Mesendoderm (in vitro differentiated cells): ENCODE results near the gene SH3BP5.

Source experiments
- DNase-seq: peaks from one replicate; pipeline ENCODE4 v3.0.0; 2013
- H2AK5ac ChIP-seq: 2 replicates; pipeline ENCODE4 v1.6.1; 2013; ENCODE audit warnings: low read length, inconsistent platforms
- H2BK120ac ChIP-seq: 2 replicates; pipeline ENCODE4 v1.6.1; 2013; ENCODE audit warnings: low read depth, mild to moderate bottlenecking, low read length, moderate library complexity, mixed read lengths
- H2BK15ac ChIP-seq: replicated peaks from 2 replicates; pipeline ENCODE4 v1.6.1; 2013; ENCODE audit warnings: low read depth, mild to moderate bottlenecking, moderate library complexity
- H2BK5ac ChIP-seq: 2 replicates; pipeline ENCODE4 v1.6.1; 2013; ENCODE audit warnings: low read length, inconsistent platforms
- H3K18ac ChIP-seq: 2 replicates; pipeline ENCODE4 v1.6.1; 2013; ENCODE audit warnings: mild to moderate bottlenecking, low read length, mixed read lengths
- H3K23ac ChIP-seq: one replicate; pipeline ENCODE4 v1.6.1; 2013; ENCODE audit warnings: low read length
- H3K27ac ChIP-seq: 2 replicates; pipeline ENCODE4 v1.5.1; 2013; ENCODE audit warnings: low read depth, mild to moderate bottlenecking, inconsistent platforms, low read length, moderate library complexity
- H3K27me3 ChIP-seq: 2 replicates; pipeline ENCODE4 v1.6.1; 2013; ENCODE audit warnings: low read length, control low read depth, mild to moderate bottlenecking, inconsistent platforms; ENCODE audit not compliant: insufficient read depth, poor library complexity
- H3K36me3 ChIP-seq: 2 replicates; pipeline ENCODE4 v1.6.1; 2013; ENCODE audit warnings: low read length, inconsistent platforms; ENCODE audit not compliant: control insufficient read depth, insufficient read depth
- H3K4ac ChIP-seq: one replicate; pipeline ENCODE4 v1.6.1; 2013; ENCODE audit warnings: low read depth, mild to moderate bottlenecking, low read length, moderate library complexity
- H3K4me1 ChIP-seq: 2 replicates; pipeline ENCODE4 v1.6.1; 2013; ENCODE audit warnings: low read depth, low read length, inconsistent platforms; ENCODE audit not compliant: control insufficient read depth
- H3K4me2 ChIP-seq: 2 replicates; pipeline ENCODE4 v1.6.1; 2013; ENCODE audit warnings: low read length
- H3K4me3 ChIP-seq: 2 replicates; pipeline ENCODE4 v1.5.1; 2013; ENCODE audit warnings: mild to moderate bottlenecking, low read length
- H3K56ac ChIP-seq: one replicate; pipeline ENCODE4 v1.6.1; 2013; ENCODE audit warnings: low read length
- H3K79me1 ChIP-seq: 2 replicates; pipeline ENCODE4 v1.6.1; 2013; ENCODE audit warnings: low read length, inconsistent platforms
- H3K79me2 ChIP-seq: 2 replicates; pipeline ENCODE4 v1.6.1; 2013; ENCODE audit warnings: mild to moderate bottlenecking, low read length; ENCODE audit not compliant: control insufficient read depth, insufficient read depth
- H3K9ac ChIP-seq: 2 replicates; pipeline ENCODE4 v1.6.1; 2013; ENCODE audit warnings: low read length, inconsistent platforms
- H4K5ac ChIP-seq: one replicate; pipeline ENCODE4 v1.6.1; 2013; ENCODE audit warnings: low read length
- H4K8ac ChIP-seq: one replicate; pipeline ENCODE4 v1.6.1; 2013; ENCODE audit warnings: low read depth, mild to moderate bottlenecking, control low read depth, low read length, moderate library complexity
- WGBS: extraction: QIAGEN DNeasy Blood & Tissue Kit; methylation state at CpG from one replicate; pipeline ENCODE4 v1.1.7; 2013; ENCODE audit warnings: low lambda C conversion rate, missing lambda C conversion rate; ENCODE audit not compliant: insufficient coverage; ENCODE audit errors: extremely low coverage; 5-methylcytosine and 5-hydroxymethylcytosine counted together

The SH3BP5 gene

GRCh38 chr3:15305359-15305844 is 27.0 kb downstream of the SH3BP5 start:
- WGBS, result no CpG with 5 or more reads among the region's 6 CpGs
- Histone ChIP-seq H2BK15ac (peak overlapping the region; percentile 47), H3K9ac (no peak overlapping the region), H2BK5ac (peak overlapping the region; percentile 64), H4K5ac (no peak overlapping the region), H2AK5ac (no peak overlapping the region), H3K4me2 (no peak overlapping the region), H3K18ac (no peak overlapping the region), H4K8ac (no peak overlapping the region), H3K36me3 (no peaks in the 10 kb centered on the region), H3K4ac (no peak overlapping the region), H3K56ac (peak overlapping the region; percentile 57), H3K79me2 (no peaks in the 10 kb centered on the region), H3K23ac (no peak overlapping the region), H3K4me3 (no peak overlapping the region), H2BK120ac (peak overlapping the region; percentile 82), H3K27me3 (no peaks in the 10 kb centered on the region), H3K27ac (peak overlapping the region; percentile 85), H3K4me1 (peaks cover 5% of the 10 kb centered on the region), H3K79me1 (no peaks in the 10 kb centered on the region)
- DNase-seq, result peak; percentile 99

GRCh38 chr3:15303728-15304127 is 28.7 kb downstream of the SH3BP5 start:
- H3K23ac ChIP-seq, result no peak overlapping the region
- no peak overlapping the region for H2AK5ac ChIP-seq
- no CpG with 5 or more reads among the region's 13 CpGs for WGBS

GRCh38 chr3:15303216-15303615 is 29.2 kb downstream of the SH3BP5 start:
- H3K36me3 ChIP-seq, result no peaks in the 10 kb centered on the region
- DNase-seq, result no peak
- no peaks in the 10 kb centered on the region for H3K79me1 ChIP-seq
- no peak overlapping the region for H3K4ac ChIP-seq
- no peak overlapping the region for H3K9ac ChIP-seq
- no peak overlapping the region for H2BK120ac ChIP-seq
- no peak overlapping the region for H2AK5ac ChIP-seq
- H3K4me3 ChIP-seq, result no peak overlapping the region
- no peaks in the 10 kb centered on the region for H3K79me2 ChIP-seq
- no peak overlapping the region for H4K8ac ChIP-seq
- no peak overlapping the region for H4K5ac ChIP-seq
- H2BK15ac ChIP-seq, result no peak overlapping the region
- no peak overlapping the region for H3K23ac ChIP-seq
- no peak overlapping the region for H3K4me2 ChIP-seq
- no peak overlapping the region for H3K18ac ChIP-seq
- no peak overlapping the region for H2BK5ac ChIP-seq
- H3K27ac ChIP-seq, result no peak overlapping the region
- H3K56ac ChIP-seq, result no peak overlapping the region
- H3K4me1 ChIP-seq, result peaks cover 4% of the 10 kb centered on the region
- H3K27me3 ChIP-seq, result no peaks in the 10 kb centered on the region
- no CpG with 5 or more reads among the region's 8 CpGs for WGBS

More at GRCh38 chr3:15303728-15304127, 28.7 kb downstream of the SH3BP5 start:
- Histone ChIP-seq H3K18ac (no peak overlapping the region), H3K9ac (no peak overlapping the region), H3K4ac (no peak overlapping the region), H3K56ac (no peak overlapping the region), H3K36me3 (no peaks in the 10 kb centered on the region), H2BK15ac (no peak overlapping the region), H3K27ac (no peak overlapping the region), H3K27me3 (no peaks in the 10 kb centered on the region), H2BK5ac (no peak overlapping the region), H3K4me3 (no peak overlapping the region), H3K4me2 (no peak overlapping the region), H3K79me2 (no peaks in the 10 kb centered on the region), H2BK120ac (no peak overlapping the region), H4K8ac (no peak overlapping the region), H4K5ac (no peak overlapping the region), H3K4me1 (peaks cover 4% of the 10 kb centered on the region), H3K79me1 (no peaks in the 10 kb centered on the region)
- no peak for DNase-seq

- no peak overlapping the region for H3K23ac ChIP-seq
- H3K4me2 ChIP-seq, result no peak overlapping the region
- H4K8ac ChIP-seq, result no peak overlapping the region
- no CpG with 5 or more reads among the region's 7 CpGs for WGBS
- no peak overlapping the region for H3K27ac ChIP-seq
- H2BK15ac ChIP-seq, result no peak overlapping the region
- H3K56ac ChIP-seq, result no peak overlapping the region
- peaks cover 4% of the 10 kb centered on the region for H3K4me1 ChIP-seq
- DNase-seq, result no peak
- H4K5ac ChIP-seq, result no peak overlapping the region
- no peak overlapping the region for H3K9ac ChIP-seq
- no peaks in the 10 kb centered on the region for H3K79me2 ChIP-seq
- H3K79me1 ChIP-seq, result no peaks in the 10 kb centered on the region
- H2BK5ac ChIP-seq, result no peak overlapping the region
- H3K18ac ChIP-seq, result no peak overlapping the region
- H2BK120ac ChIP-seq, result no peak overlapping the region
- no peak overlapping the region for H3K4ac ChIP-seq
- no peak overlapping the region for H2AK5ac ChIP-seq
- no peaks in the 10 kb centered on the region for H3K36me3 ChIP-seq
- no peaks in the 10 kb centered on the region for H3K27me3 ChIP-seq
- no peak overlapping the region for H3K4me3 ChIP-seq
Observed at GRCh38 chr3:15301761-15302160, 30.6 kb downstream of the SH3BP5 start.

DNA sequence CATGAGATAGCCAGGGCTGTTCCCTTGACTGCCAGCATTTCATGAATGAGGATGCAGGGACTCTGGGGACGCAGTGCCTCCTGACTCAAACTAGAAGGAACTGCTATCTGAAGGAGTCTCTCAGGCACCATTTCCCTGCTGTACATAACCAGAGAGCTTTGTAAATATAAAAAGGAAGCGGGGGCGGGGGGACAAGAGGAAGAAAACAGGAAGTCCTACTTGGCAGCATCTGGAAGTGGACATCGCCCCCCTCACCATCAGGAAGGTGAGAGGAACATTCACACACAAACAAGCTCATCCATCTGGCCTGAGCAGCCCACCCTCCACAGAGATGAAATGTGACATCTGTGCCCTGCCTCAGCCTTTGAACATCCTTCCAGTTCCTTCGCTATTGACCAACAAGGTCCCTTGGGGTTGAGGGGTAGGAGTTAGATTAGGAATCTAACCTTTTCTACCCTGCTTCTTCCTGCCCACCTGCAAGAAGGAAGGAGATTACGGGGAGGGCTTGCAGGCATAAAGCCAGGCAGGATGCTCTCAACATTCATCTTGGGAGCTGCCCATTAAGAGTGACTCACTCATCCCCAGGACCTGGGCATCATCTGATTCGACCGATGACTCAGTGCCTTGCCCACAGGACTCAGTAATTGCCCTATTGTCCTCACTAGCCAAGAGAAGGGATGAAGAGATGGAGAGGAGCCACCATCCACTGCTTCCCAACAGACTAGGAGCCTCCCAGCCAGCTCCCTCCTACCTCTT is 31.9 kb downstream of the SH3BP5 start:
- no peak overlapping the region for H2BK120ac ChIP-seq
- peak; percentile 51 for DNase-seq
- H3K79me2 ChIP-seq, result no peaks in the 10 kb centered on the region
- no peak overlapping the region for H3K4me2 ChIP-seq
- no peak overlapping the region for H4K8ac ChIP-seq
- no peak overlapping the region for H3K4ac ChIP-seq
- no peak overlapping the region for H3K23ac ChIP-seq
- H3K9ac ChIP-seq, result no peak overlapping the region
- no peak overlapping the region for H3K18ac ChIP-seq
- H3K27ac ChIP-seq, result no peak overlapping the region
- no peak overlapping the region for H3K4me3 ChIP-seq
- no peak overlapping the region for H2BK15ac ChIP-seq
- no peaks in the 10 kb centered on the region for H3K27me3 ChIP-seq
- peaks cover 4% of the 10 kb centered on the region for H3K4me1 ChIP-seq
- no peak overlapping the region for H2BK5ac ChIP-seq
- no peak overlapping the region for H3K56ac ChIP-seq
- no peak overlapping the region for H4K5ac ChIP-seq
- WGBS, result no CpG with 5 or more reads among the region's 8 CpGs
- no peaks in the 10 kb centered on the region for H3K36me3 ChIP-seq
- no peaks in the 10 kb centered on the region for H3K79me1 ChIP-seq
- no peak overlapping the region for H2AK5ac ChIP-seq

- Histone ChIP-seq H3K27me3 (no peaks in the 10 kb centered on the region), H2AK5ac (no peak overlapping the region), H3K79me1 (no peaks in the 10 kb centered on the region), H3K23ac (no peak overlapping the region), H4K5ac (no peak overlapping the region), H3K36me3 (no peaks in the 10 kb centered on the region), H2BK15ac (no peak overlapping the region), H2BK120ac (no peak overlapping the region), H4K8ac (no peak overlapping the region), H3K56ac (no peak overlapping the region), H3K27ac (no peak overlapping the region), H2BK5ac (no peak overlapping the region), H3K9ac (no peak overlapping the region), H3K4me3 (no peak overlapping the region), H3K4me2 (no peak overlapping the region), H3K4ac (no peak overlapping the region), H3K79me2 (no peaks in the 10 kb centered on the region), H3K18ac (no peak overlapping the region), H3K4me1 (no peaks in the 10 kb centered on the region)
- no peak for DNase-seq
- no CpG with 5 or more reads among the region's 3 CpGs for WGBS
Observed at GRCh38 chr3:15299036-15299435, 33.4 kb downstream of the SH3BP5 start.
